NOMO-1 treated with dmso at 0.1 percent for 144 hours (cell line): Measurements from ENCODE around the gene CLASP2.
A peak's percentile ranks its signal among the peaks of the same experiment; 100 is the strongest.
"Not testable (repeated sequence)": the region's sequence is repeated elsewhere in the genome, so short reads cannot be mapped to it uniquely, and the experiment has no call there.

Experiments
- DNase-seq: peaks from one replicate; lab custom pipeline; 2025; ENCODE audit not compliant: unreplicated experiment; lab: John Stamatoyannopoulos, UW

Gene CLASP2

DNA sequence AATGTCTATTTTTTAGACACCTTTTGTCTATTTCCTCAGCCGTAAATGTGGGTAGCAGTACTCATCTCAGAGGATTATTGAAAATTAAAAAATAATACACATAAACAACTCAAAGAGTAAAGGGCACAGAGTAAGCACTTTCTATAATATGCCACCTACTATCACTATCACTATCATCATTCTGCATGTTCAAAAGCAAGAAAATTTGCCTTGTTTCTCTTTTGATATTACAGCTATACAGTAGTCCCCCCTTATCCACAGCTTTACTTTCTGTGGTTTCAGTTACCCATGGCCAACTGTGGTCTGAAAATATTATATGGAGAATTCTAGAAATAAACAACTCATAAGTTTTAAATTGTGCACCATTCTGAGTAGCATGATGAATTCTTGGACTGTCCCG is 27.7 kb downstream of the CLASP2 start:
- DNase-seq = no peak

DNA sequence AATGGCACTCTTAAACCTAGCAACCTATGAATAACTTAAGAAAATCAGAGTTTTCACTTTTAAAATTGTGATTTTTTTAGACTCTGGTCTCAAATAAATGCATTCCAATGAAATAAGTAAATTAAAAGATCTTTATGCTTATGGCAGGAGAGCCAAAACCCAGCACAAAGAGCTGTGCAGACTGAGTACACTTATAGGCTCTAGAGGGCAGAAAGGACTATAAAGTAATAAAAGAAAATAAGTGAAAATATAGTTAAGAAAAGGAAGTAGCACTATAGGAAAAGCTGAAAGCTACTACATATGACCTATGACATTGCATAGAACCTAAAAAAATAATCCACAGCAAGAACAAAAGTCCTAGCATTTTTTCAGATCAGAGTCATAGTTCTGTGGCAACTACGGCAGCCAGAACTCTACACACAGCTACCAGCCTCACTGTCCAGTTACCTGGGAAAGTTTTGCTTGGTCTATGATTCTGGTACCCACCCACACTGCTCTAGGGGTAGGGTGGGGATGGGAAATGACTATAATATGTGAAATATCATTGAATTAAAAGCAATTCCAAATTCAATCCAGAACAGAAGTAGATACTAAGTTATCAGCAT is 30.5 kb downstream of the CLASP2 start:
- DNase-seq = no peak

DNA sequence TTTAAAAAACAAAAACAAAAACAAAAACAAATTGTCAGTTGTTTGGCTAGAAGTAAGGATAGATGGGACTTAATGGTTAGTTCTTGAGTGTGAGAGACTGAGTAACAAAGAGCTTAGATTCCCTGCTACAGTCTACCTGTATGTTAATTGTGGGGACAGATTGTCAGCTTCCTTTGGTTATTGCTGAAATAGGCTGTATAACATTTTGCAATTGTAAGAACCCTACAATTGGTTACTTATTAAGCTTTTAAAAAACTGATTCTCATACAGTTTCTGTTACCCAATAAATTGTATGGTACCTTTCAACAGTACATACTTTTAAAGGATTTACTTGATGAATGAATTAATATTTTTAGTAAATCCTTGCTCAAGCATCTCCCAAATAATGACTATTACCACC is 35.3 kb downstream of the CLASP2 start:
- DNase-seq = no peak

DNA sequence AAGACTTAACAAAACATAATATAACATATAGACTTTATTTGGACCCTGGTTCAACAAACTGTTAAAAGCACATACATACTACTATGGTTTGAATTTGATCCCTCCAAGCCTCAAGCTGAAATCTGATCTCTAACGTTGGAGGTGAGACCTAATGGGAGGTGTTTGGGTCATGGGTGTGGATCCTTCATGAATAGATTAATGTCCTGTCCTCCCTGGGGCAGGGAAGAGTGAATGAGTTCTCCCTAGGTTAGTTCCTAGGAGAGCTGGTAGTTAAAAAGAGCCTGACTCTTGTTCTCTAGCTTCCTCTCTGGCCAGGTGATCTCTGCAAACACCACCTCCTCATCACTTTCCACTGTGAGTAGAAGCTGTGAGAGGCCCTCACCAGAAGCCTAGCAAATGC is 36.4 kb downstream of the CLASP2 start:
- no peak for DNase-seq

DNA sequence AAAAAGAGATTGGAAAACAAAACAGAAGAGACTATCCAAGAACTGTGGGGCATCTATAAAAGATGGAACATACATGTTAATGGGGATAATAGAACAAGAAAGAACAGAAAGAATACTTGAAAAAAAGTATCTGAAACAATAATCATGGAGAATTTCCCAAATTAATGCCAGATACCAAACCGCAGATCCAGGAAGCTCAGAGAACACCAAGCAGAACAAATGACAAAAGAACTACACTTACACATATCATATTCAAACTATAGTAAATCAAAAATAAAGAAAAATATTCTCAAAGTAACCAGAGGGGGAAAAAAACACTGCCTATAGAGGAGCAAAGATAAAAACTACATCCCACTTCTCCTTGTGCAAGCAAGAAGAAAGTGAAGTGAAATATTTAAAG is 40.0 kb downstream of the CLASP2 start:
- no peak for DNase-seq

DNA sequence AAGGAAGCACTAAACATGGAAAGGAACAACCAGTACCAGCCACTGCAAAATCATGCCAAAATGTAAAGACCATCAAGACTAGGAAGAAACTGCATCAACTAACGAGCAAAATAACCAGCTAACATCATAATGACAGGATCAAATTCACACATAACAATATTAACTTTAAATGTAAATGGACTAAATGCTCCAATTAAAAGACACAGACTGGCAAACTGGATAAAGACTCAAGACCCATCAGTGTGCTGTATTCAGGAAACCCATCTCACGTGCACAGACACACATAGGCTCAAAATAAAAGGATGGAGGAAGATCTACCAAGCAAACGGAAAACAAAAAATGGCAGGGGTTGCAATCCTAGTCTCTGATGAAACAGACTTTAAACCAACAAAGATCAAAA is 44.6 kb downstream of the CLASP2 start:
- DNase-seq = not testable (repeated sequence)

DNA sequence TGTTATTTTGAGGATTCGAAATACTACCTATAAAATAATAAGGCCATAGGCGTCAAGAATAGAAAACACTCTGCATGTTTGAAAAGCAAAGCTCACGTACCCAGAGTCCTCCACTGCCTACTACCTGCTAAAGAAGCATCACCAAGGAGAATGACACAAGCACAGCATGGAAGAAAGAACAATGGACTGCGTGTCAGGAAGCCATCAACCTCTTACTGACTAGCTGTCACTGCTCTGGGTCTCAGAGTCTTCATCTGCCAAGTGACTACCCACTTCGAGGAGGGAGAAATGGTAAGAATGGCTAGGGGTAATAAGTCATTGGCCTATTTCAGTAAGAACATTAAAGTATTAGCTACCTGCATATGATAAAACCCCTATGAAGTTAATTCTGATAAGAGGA is 49.4 kb downstream of the CLASP2 start:
- no peak for DNase-seq

DNA sequence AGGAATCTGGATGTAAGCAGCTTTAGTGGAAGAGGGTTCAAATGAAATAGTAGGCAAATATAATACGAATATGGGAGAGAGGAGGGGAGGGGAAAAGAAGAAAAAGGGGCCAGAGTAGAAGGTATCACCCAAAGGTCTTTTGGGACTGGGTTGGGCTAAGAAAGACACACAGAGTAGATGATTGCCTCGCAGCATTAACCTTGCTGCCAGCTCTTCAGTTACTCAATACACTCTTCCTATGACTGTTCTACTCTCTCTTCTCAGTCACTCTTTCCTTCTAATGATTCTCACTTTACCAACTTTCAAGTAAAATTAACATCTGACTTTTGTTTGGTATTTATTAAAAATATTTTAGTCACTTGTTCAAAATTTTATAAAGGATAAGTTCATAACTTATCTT is 52.8 kb downstream of the CLASP2 start:
- no peak for DNase-seq

DNA sequence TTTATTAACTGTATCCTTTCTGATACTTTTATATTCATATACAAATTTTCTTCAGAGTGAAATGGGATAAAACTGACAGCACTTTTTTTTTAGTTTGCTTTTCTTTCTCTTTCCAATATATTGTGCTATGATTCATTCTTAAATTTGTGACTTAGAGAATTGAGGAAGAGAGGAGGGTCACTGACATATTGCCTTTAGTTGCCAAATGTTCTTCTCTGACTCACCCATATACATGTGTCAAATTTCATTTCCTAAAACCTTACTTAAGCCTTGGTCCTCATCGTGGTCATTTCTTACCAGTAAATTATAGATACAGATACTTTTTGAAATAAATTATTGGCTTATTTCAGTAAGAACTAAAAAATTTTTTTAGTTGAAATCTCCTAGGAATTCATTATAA is 53.9 kb downstream of the CLASP2 start:
- peak; percentile 74 for DNase-seq

DNA sequence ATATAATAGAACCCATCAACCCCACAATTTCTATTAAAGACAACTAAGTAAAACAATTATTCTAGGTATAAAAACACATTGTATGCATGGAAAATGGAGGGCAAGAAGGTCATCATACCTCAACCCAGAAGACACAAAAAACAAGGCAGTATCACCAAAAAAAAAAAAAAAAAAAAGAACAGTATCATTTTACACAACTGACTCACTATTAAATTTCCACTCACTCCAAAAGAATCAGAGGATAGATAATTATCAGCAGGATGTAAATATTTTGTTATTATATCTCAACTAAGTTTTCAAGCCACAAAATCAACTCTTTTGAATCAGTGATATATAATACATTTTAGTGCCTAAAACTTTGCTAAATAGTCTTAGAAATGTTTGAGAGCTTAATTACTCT is 55.0 kb downstream of the CLASP2 start:
- DNase-seq = no peak

DNA sequence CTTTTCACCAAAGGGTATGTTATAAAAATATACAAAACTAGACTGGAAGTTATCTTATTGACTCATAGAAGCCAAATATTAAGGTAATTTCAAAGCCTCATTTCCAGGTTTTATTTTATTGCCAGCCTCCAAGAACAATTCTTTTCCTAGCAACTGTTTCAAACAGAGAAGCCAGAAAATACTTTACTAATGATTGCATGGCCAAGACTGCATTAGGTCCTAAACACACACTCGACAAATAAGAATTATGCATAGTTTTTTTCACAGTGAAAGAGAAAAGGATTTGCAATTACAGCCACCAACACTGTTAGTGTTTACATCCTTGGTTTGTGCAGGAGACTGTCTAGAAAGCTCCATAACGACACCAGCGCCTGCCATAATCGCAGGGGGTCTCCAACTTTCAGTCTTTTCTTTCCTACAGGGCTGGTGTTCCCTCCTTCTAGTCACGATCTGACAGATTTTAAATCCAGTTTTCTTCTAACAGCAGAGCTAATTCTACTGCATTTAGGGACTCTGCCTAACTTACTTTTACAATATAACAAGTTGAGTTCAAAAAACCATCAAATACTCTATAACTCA is 58.1 kb downstream of the CLASP2 start:
- DNase-seq = no peak

DNA sequence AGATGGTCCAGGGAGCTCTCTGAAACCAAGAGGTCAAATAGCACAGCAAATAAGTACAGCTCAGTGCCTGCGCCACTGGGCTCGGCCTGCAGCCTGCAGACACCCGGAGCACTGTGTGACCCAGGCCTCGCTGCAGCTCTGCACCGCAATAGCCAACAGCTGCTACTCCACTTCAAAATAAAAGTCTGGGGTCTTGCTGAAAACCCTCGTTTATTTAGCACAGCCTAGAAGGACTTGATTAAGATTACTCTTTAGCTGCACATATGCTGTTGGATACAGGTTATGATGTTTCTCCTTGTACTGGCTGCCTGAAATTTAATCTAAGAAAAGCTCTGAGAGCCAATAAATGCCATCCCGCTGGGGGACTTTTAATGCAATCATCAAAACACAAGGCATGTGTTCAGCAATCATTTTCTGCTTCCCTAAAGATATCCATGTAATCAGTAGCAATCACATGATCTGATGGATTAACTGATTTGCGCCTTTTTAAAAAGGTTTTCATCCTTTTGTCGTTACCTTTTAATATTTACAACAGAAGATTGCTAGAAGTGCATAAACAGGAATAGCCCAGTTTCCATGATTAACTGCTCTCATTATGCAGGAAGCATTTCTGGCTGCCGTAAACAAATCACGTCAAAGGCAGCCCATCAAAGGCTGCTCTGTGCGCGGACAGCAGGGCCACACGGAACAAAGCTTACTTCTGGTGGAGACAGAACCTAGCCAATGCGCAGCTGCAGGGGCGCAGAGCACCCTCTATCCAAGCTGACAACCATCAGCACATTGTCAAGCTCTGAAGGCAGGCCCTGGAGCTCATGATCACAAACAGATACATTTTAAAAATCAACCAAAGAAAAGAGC is 58.8 kb downstream of the CLASP2 start:
- DNase-seq = peak; percentile 36

DNA sequence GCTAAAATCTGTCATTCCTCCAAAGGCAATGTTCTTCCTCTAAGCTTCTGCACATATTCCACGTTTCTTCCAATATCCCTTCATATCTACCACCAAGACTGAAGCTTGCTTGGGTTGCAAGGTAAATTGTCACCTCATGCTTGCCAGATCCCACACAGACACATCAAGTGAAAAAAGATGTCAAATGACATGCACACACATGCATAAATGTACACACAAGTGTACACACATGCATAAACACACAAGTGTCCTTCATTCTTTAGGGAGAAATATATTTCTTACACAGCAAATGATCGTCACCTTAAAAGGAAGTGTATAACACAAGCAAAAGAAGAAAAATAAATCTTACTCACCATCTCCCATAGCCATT is 59.4 kb downstream of the CLASP2 start:
- DNase-seq = no peak

DNA sequence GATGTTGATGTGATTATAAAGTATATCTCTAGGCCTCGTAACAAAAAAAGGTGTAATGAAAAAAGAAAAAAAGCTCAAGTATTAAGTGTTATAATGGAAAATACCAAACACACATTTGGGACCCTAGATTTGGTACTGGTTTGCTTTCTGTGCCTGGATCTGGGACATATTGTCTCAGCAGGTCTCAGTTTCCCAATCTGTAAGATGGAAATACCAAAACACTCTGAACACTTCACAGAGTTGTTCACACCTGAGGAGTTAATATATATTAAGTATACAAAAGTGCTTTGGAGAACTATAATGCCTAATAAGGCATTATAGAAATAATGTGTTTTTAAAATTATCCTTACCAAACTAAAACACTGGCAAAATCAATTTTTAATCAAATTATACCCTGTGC is 60.0 kb downstream of the CLASP2 start:
- DNase-seq = no peak

DNA sequence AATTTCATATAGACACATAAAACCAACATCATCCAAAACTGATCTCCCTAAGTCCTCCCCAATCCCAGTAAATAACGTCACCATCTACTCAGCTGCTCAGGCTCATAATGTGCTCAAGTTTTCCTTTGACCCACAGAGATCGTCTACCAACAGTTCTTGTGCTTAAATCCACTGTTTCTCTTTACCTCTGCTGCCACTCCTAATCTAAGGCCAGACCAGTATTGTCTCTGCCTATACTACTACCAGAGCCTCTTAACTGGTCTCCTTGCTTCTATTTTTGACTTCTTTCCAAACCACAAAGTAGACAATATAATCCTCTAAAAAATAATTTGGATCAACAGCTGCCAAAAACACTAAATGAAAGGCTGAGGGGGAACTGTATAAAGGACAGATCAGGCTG is 65.3 kb downstream of the CLASP2 start:
- no peak for DNase-seq

DNA sequence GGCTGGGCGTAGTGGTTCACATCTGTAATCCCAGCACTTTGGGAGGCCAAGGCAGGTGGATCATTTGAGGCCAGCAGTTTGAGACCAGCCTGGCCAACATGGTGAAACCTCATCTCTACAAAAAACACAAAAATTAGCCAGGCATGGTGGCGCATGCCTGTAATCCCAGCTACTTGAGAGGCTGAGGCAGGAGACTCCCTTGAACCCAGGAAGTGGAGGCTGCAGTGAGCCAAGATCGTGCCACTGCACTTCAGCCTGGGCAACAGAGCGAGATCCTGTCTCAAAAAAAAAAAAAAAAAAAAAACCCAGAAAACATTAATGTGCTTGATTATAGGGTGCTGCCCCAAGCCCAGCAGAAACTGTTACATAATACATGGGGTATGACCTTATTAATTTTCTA is 67.0 kb downstream of the CLASP2 start:
- not testable (repeated sequence) for DNase-seq

DNA sequence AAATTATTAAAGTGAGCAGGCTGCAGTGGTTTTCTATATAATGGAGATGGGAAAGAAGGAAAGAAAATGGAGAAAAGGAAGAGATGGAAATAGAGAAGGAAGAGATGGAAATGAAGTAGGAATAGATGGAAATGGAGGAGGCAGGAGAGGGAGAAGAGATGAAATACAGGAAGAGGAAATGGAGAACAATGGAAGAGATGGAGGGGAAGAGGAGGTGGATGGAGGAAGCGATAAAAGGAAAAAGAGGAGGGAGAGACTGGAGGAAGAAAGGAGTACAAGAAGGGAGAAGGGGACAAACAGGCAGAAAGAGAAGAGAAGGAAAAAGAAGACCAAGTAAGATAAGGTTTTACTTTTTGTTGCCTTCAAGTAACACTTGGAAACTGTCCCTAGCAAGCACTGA is 67.6 kb downstream of the CLASP2 start:
- DNase-seq = no peak

DNA sequence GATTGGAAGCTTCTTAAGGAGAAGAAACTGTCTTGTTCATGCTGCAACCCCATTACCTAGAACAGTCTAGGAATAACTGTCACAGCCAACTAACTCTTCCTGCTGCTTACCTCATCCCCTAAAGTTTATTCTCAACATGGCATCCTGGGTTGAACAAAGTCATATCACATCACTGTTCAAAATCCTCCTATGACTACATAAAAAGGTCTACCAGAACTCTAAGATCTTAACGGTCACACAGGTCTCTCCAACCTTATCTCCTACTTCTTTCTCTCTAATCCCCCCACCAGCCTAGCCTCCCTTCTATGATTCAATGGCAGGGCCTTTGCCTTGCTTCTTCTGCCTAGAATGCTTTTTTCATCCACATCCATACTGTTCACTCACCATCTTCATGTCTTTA is 69.3 kb downstream of the CLASP2 start:
- no peak for DNase-seq

DNA sequence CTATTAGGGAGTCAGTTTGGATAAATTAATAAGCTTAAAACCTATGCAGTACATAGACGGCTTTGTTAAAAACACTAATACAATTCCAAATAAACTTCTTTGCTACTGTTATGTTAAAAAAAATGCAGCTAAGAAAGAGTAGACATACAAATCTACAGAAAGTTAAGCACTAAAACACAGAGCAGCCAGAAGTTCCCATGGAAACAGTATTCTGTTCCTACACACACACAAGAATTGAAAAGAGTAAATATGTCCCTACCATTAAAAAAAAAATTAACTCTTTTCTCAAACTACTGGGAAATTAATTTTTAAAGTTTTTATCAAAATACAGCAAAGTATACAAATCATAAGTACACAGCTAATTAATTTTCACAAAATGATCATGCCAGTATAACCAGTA is 71.6 kb downstream of the CLASP2 start:
- no peak for DNase-seq

DNA sequence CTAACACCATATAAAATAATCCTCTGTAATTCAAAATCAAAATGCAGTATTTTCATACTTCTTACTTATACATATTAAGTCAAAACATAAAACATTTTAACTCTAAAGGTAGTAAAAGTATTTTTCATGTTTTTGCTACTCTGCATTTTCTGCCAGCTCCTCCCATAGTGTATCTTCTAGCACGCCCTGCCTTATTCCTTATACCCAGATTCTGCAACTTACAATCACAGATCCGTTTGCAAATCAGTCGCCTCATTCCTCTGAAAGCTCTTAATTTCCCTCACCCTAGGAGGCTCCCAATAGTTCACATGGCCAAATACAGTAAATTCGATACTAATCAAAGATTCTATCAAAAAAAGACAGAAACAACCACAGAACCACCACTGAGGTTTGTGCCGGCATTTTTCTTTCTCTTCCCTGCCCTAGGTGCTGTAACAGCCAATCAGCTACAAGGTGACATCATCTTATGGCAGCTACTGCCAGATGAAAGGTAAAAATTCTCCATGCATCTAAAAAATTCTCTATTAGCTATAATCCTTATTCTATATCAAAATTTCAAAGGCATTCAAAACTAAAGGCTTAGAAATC is 72.9 kb downstream of the CLASP2 start:
- DNase-seq = no peak

DNA sequence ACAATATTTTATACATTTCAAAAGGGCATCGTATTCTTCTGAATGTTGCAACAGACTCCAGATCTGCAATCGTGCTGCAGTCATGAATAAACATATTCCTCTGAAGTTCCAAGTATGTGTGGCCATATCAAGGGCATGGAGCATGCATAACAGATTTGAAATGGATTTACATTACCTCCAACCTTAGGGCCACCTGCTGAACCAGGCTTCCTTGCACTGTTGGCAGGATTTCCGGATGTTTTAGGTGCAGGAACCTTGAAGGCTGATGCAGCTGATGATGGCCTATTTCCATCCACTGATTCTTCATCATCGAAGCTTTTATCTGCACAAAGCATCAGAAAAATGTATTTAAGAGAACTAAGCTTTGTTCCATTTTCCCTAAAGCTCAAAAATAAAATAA is 73.5 kb downstream of the CLASP2 start:
- no peak for DNase-seq

DNA sequence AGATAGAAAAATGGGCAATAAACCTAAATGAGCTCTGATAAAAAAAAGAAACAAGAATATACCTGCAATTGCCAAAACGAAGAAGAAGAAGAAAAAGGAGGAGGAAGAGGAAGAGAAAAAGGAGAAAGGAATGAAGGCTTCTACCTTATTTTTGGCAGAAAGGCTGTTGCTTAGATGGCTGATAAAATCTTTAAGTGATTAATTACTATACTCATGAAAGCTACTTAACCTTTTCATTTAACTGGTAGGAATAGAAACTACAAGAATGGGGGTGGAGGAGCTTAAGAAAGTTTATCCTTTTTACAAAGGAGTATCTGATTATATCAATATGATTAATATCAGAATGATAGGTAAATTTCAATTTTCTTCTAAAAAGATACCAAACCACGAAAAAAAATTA is 75.2 kb downstream of the CLASP2 start:
- DNase-seq = no peak
